ENCODE data around the gene C1orf174.
A peak's percentile ranks its signal among the peaks of the same experiment; 100 is the strongest.

Gene C1orf174

GRCh38 chr1:3900150-3900968 is at the start of gene C1orf174:
TSS of gene C1orf174 (minus strand) at chr1:3900272. CDS start at chr1:3900186, 86 bp downstream.
- peak; percentile 97 for DNase-seq

GRCh38 chr1:3948344-3948743 is 48.3 kb upstream of the C1orf174 start:
- DNase-seq: peak; percentile 75

- no peak for DNase-seq
These were observed 46.1 kb upstream of the C1orf174 start for GRCh38 chr1:3945916-3946840.

- no peak for DNase-seq
These were observed 45.1 kb upstream of the C1orf174 start for GRCh38 chr1:3945222-3945621.

- no peak for DNase-seq
These were observed 44.6 kb upstream of the C1orf174 start for GRCh38 chr1:3944578-3945125.

GRCh38 chr1:3943806-3944577 is 43.9 kb upstream of the C1orf174 start:
- no peak for DNase-seq

- no peak for DNase-seq
These were observed 43.0 kb upstream of the C1orf174 start for GRCh38 chr1:3943123-3943431.

- DNase-seq: peak; percentile 95
These were observed 42.5 kb upstream of the C1orf174 start for GRCh38 chr1:3942416-3943122.

- DNase-seq: no peak
These were observed 40.8 kb upstream of the C1orf174 start for GRCh38 chr1:3940754-3941345.

- DNase-seq: peak; percentile 15
These were observed 40.1 kb upstream of the C1orf174 start for GRCh38 chr1:3940081-3940753.

GRCh38 chr1:3939242-3940080 is 39.4 kb upstream of the C1orf174 start:
- DNase-seq: peak; percentile 91

GRCh38 chr1:3932156-3932919 is 32.3 kb upstream of the C1orf174 start:
- no peak for DNase-seq

GRCh38 chr1:3931007-3931912 is 31.2 kb upstream of the C1orf174 start:
- no peak for DNase-seq

GRCh38 chr1:3930301-3931006 is 30.4 kb upstream of the C1orf174 start:
- DNase-seq: no peak

- DNase-seq: no peak
These were observed 29.1 kb upstream of the C1orf174 start for GRCh38 chr1:3929126-3929525.

- DNase-seq: no peak
These were observed 28.5 kb upstream of the C1orf174 start for GRCh38 chr1:3928586-3928985.

GRCh38 chr1:3926956-3927355 is 26.9 kb upstream of the C1orf174 start:
- DNase-seq: no peak

- DNase-seq: no peak
These were observed 25.7 kb upstream of the C1orf174 start for GRCh38 chr1:3925762-3926161.

All from SHP77 treated with DMSO at 0.1 percent for 48 hours (cell line).